B cell (primary cell): ENCODE measurements around the gene TBC1D2B. TPM values are rescaled to one million over a fixed set of nuclear protein-coding genes. Genes with fewer than 3 reads are reported as not detected.

ENCODE experiments used
- ATAC-seq: fragments of 200-7000 bp; cut with Tn5 transposase; one replicate; pipeline ENCODE4 v1.10.0; 2021; ENCODE audit warnings: low read depth, mild to moderate bottlenecking, moderate number of reproducible peaks, moderate library complexity
- CTCF ChIA-PET: fragments of 350-600 bp; sonication (Branson Sonifier 250); formaldehyde crosslinking; loops from one replicate; lab custom pipeline; 2021; ENCODE audit warnings: antibody characterized with exemption, inconsistent platforms; lab: Charles Lee
- POLR2A ChIA-PET: fragments of 350-600 bp; sonication (Branson Sonifier 250); formaldehyde crosslinking; loops from one replicate; lab custom pipeline; 2021; ENCODE audit warnings: antibody characterized with exemption; lab: Charles Lee
- DNase-seq: peaks from one replicate; pipeline ENCODE4 v3.0.0; 2013
- H2AFZ ChIP-seq: 2 replicates; pipeline ENCODE4 v1.6.1; 2012; ENCODE audit warnings: mild to moderate bottlenecking, low read depth, low read length; ENCODE audit not compliant: insufficient read depth, poor library complexity, severe bottlenecking
- H3K27ac ChIP-seq, 2 donors: 1 replicate in 1 of 2; 2 replicates in 1 of 2; pipeline ENCODE4 v1.5.1; 2012 to 2013; ENCODE audit warnings: low read length in 2 of 2, mild to moderate bottlenecking in 2 of 2, moderate library complexity in 1 of 2
- H3K27me3 ChIP-seq, 4 experiments: fragments of 200-600 bp in 1 of 4; sonication (generic) in 1 of 4; replicated peaks in 1 of 4; 1 replicate in 2 of 4; 2 replicates in 2 of 4; pipeline versions ENCODE4 v1.6.1 to v1.7.0; 2013 to 2016; ENCODE audit warnings: low read length in 3 of 4, mild to moderate bottlenecking in 2 of 4, mixed read lengths in 1 of 4, moderate library complexity in 1 of 4; ENCODE audit not compliant: insufficient read depth in 4 of 4, control insufficient read depth in 3 of 4; ENCODE audit errors: control extremely low read depth in 1 of 4
- H3K36me3 ChIP-seq, 2 experiments: replicated peaks in 1 of 2; 1 replicate in 1 of 2; 2 replicates in 1 of 2; pipeline versions ENCODE4 v1.6.1 to v1.7.1; 2013; ENCODE audit warnings: low read length in 1 of 2; ENCODE audit not compliant: insufficient read depth in 2 of 2, control insufficient read depth in 1 of 2; ENCODE audit errors: control extremely low read depth in 1 of 2, extremely low read depth in 1 of 2
- H3K4me1 ChIP-seq, 2 donors: fragments of 200-600 bp in 1 of 2; sonication (generic) in 1 of 2; 1 replicate in 1 of 2; 2 replicates in 1 of 2; pipeline versions ENCODE4 v1.5.1 to v1.6.1; 2013 to 2017; ENCODE audit warnings: low read length in 2 of 2; ENCODE audit not compliant: control insufficient read depth in 2 of 2, insufficient read depth in 2 of 2
- H3K4me2 ChIP-seq: replicated peaks from 2 replicates; pipeline ENCODE3; 2012; ENCODE audit warnings: mild to moderate bottlenecking, low read depth, low read length; ENCODE audit not compliant: poor library complexity, severe bottlenecking
- H3K4me3 ChIP-seq, 5 experiments: fragments of 200-600 bp in 1 of 5; sonication (generic) in 1 of 5; 1 replicate in 3 of 5; 2 replicates in 2 of 5; pipeline versions ENCODE4 v1.5.1 to v1.7.0; 2011 to 2016; ENCODE audit warnings: low read length in 4 of 5, mild to moderate bottlenecking in 4 of 5, low read depth in 2 of 5, control low read depth in 1 of 5, moderate library complexity in 1 of 5; ENCODE audit not compliant: insufficient read depth in 1 of 5; ENCODE audit errors: control extremely low read depth in 1 of 5, extremely low read depth in 1 of 5
- H3K79me2 ChIP-seq: fragments of 200-600 bp; sonication (generic); one replicate; pipeline ENCODE4 v1.6.0; 2016; ENCODE audit warnings: low read length; ENCODE audit not compliant: control insufficient read depth, insufficient read depth
- H3K9ac ChIP-seq: fragments of 200-600 bp; sonication (generic); 2 replicates; pipeline ENCODE4 v1.6.1; 2017; ENCODE audit warnings: mild to moderate bottlenecking, low read length, moderate library complexity
- H3K9me3 ChIP-seq, 3 donors: one replicate each; pipeline versions ENCODE4 v1.6.1 to v1.7.1; 2013; ENCODE audit warnings: low read length in 2 of 3; ENCODE audit not compliant: control insufficient read depth in 2 of 3, insufficient read depth in 1 of 3; ENCODE audit errors: control extremely low read depth in 1 of 3
- H4K20me1 ChIP-seq: 2 replicates; pipeline ENCODE4 v1.6.0; 2012; ENCODE audit warnings: mild to moderate bottlenecking, low read length; ENCODE audit not compliant: insufficient read depth, control insufficient read depth, poor library complexity, severe bottlenecking
- H3K27ac Mint-ChIP-seq: one replicate; pipeline ENCODE4 v1.8.0; 2021; ENCODE audit warnings: mixed read lengths
- H3K27me3 Mint-ChIP-seq: one replicate; pipeline ENCODE4 v1.8.0; 2021; ENCODE audit warnings: mixed read lengths
- H3K4me1 Mint-ChIP-seq: one replicate; pipeline ENCODE4 v1.8.0; 2021; ENCODE audit warnings: mixed read lengths
- H3K4me3 Mint-ChIP-seq: one replicate; pipeline ENCODE4 v1.8.0; 2021; ENCODE audit warnings: mixed read lengths
- H3K9me3 Mint-ChIP-seq: one replicate; pipeline ENCODE4 v1.8.0; 2022; ENCODE audit warnings: mixed read lengths; ENCODE audit not compliant: insufficient read depth
- EZH2 ChIP-seq: IDR thresholded peaks from 2 replicates; pipeline ENCODE4 v1.6.1; 2012; ENCODE audit warnings: borderline replicate concordance, low read depth, mild to moderate bottlenecking, moderate library complexity, low read length; ENCODE audit not compliant: insufficient read depth, poor library complexity, severe bottlenecking
- WGBS: methylation state at CpG from one replicate; pipeline ENCODE4 v1.1.5; 2013; ENCODE audit warnings: missing lambda C conversion rate; ENCODE audit not compliant: insufficient coverage; 5-methylcytosine and 5-hydroxymethylcytosine counted together
- intact Hi-C: fragments of 100-400 bp; cut with micrococcal nuclease; formaldehyde crosslinking; loops from one replicate; pipeline ENCODE4 v1.10.0; 2022
- polyA plus RNA-seq: library from polyadenylated mRNA; depleted of rRNA; stranded (reverse); fragments of >200 nt; gene quantifications from 2 replicates; pipeline ENCODE4 v1.2.3, GENCODE V29; 2012
- total RNA-seq, 2 donors: library from RNA; stranded (reverse); fragments of 120-200 nt in 1 of 2; gene quantifications; 1 replicate in 1 of 2; 2 replicates in 1 of 2; pipeline versions ENCODE4 v1.2.3 to v1.2.4, GENCODE V29; 2013 to 2022
- TF ChIP-seq, protein P1 (sequence below): fragments of 200-600 bp; IDR thresholded peaks from one replicate; pipeline ENCODE4 v1.8.0; 2022; ENCODE audit warnings: antibody characterized with exemption, mild to moderate bottlenecking

TBC1D2B gene
- total and polyA plus RNA-seq, 2 donors (not counting 1 experiment from before 2014, with no cell fraction given): 8.5 to 26.1 TPM

DNA sequence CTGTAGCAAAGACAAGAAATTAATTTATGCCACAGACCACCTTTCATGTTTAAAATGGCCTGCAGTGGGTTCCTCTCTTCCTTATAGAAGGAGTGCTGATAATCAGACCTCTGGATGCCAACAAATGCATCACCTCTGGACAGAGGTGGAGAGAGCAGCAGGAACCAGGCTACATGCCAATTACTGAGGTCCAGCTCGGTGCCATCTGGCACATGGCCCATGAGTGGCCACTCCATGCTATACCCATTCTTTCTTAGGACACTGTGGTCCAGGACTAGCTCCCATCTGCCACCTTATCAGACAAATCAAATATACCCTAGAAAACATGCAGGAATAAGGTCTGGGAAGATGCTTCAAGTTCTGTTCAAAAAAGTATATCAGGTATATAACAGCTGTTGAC is 60.7 kb downstream of the TBC1D2B start:
- ChIA-PET CTCF (no interaction called here), POLR2A (no interaction called here)
- ATAC-seq: no peak
- H3K4me2 ChIP-seq: no peak overlapping the region
- 100% methylated on average over 1 of the region's 1 CpG for WGBS
- TF ChIP-seq EZH2: no peak
- TF ChIP-seq, protein P1, sequence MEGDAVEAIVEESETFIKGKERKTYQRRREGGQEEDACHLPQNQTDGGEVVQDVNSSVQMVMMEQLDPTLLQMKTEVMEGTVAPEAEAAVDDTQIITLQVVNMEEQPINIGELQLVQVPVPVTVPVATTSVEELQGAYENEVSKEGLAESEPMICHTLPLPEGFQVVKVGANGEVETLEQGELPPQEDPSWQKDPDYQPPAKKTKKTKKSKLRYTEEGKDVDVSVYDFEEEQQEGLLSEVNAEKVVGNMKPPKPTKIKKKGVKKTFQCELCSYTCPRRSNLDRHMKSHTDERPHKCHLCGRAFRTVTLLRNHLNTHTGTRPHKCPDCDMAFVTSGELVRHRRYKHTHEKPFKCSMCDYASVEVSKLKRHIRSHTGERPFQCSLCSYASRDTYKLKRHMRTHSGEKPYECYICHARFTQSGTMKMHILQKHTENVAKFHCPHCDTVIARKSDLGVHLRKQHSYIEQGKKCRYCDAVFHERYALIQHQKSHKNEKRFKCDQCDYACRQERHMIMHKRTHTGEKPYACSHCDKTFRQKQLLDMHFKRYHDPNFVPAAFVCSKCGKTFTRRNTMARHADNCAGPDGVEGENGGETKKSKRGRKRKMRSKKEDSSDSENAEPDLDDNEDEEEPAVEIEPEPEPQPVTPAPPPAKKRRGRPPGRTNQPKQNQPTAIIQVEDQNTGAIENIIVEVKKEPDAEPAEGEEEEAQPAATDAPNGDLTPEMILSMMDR: no peak
- no peak overlapping the region for H3K27ac ChIP-seq
- no peaks in the 10 kb centered on the region for H3K79me2 ChIP-seq
- H3K9ac ChIP-seq: no peak overlapping the region
- Mint-ChIP-seq H3K9me3 (no peaks in the 10 kb centered on the region), H3K4me1 (peaks cover 12% of the 10 kb centered on the region), H3K4me3 (no peak overlapping the region), H3K27me3 (no peaks in the 10 kb centered on the region), H3K27ac (no peak overlapping the region)
- H3K9me3 ChIP-seq: no peaks in the 10 kb centered on the region
- no peak overlapping the region for H2AFZ ChIP-seq
- no peak for DNase-seq
- intact Hi-C loops: loop anchor here (5.0 kb wide), 1 partner anchor 45 kb away; no protein-coding TSS in a partner anchor
- no peaks in the 10 kb centered on the region for H3K27me3 ChIP-seq
- H3K4me3 ChIP-seq: no peak overlapping the region
- peaks cover 6 to 23% of the 10 kb centered on the region in 2 experiments for H3K36me3 ChIP-seq
- H3K4me1 ChIP-seq: peaks cover 10 to 11% of the 10 kb centered on the region in 2 donors
- no peaks in the 10 kb centered on the region for H4K20me1 ChIP-seq

GRCh38 chr15:78012643-78013077 is 64.9 kb downstream of the TBC1D2B start:
- WGBS: 95% methylated on average over 7 of the region's 8 CpGs
- ATAC-seq (no peak), DNase-seq (no peak)
- Mint-ChIP-seq H3K27ac (no peak overlapping the region), H3K27me3 (no peaks in the 10 kb centered on the region), H3K9me3 (no peaks in the 10 kb centered on the region), H3K4me1 (no peaks in the 10 kb centered on the region), H3K4me3 (no peak overlapping the region)
- no peaks in the 10 kb centered on the region for H4K20me1 ChIP-seq
- POLR2A ChIA-PET: interaction anchor here (0.7 kb wide), 1 partner anchor 687 kb away, joined by 3 read pairs; no protein-coding TSS in a partner anchor
- no peaks in the 10 kb centered on the region for H3K4me1 ChIP-seq
- H3K36me3 ChIP-seq: peaks cover 9 to 31% of the 10 kb centered on the region in 2 experiments
- TF ChIP-seq, protein P1: no peak
- TF ChIP-seq EZH2: no peak
- no peak overlapping the region for H3K9ac ChIP-seq
- H3K9me3 ChIP-seq: no peaks in the 10 kb centered on the region
- no peak overlapping the region for H3K4me3 ChIP-seq
- H3K27ac ChIP-seq: no peak overlapping the region
- H3K79me2 ChIP-seq: no peaks in the 10 kb centered on the region
- CTCF ChIA-PET: no interaction called here
- intact Hi-C loops: no loop called here
- no peak overlapping the region for H3K4me2 ChIP-seq
- no peaks in the 10 kb centered on the region for H3K27me3 ChIP-seq
- no peak overlapping the region for H2AFZ ChIP-seq
